ENCODE results near the gene NNMT. TPM values are rescaled to one million over a fixed set of nuclear protein-coding genes. Genes with fewer than 3 reads are reported as not detected.

Gene NNMT
- total and polyA plus RNA-seq, 3 experiments from 2014 or later: not detected

GRCh38 chr11:114259551-114259983 is 36.6 kb upstream of the NNMT start:
- no peaks in the 10 kb centered on the region for H3K4me1 ChIP-seq (ENCODE audit: insufficient read depth, low read length)

GRCh38 chr11:114260077-114260476 is 36.1 kb upstream of the NNMT start:
- H3K36me3 ChIP-seq (ENCODE audit: insufficient read depth, low read length): no peaks in the 10 kb centered on the region
- CTCF ChIA-PET: interaction anchor here (0.8 to 10.4 kb wide), 32 partner anchors 9 to 385 kb away, joined by 3 to 180 read pairs (median 6); partner anchors contain the start of genes USP28 and ZBTB16
- peak overlapping the region in 2 of 8 donors; percentile 40 to 51 for H3K27ac Mint-ChIP-seq

More at GRCh38 chr11:114259551-114259983, 36.6 kb upstream of the NNMT start:
- peak overlapping the region in 2 of 8 donors; percentile 40 to 51 for H3K27ac Mint-ChIP-seq
- no peak overlapping the region for H3K4me3 Mint-ChIP-seq
- ChIA-PET POLR2A (no interaction called here), CTCF (interaction anchor here (1.3 to 10.4 kb wide), 17 partner anchors 11 to 364 kb away, joined by 3 to 180 read pairs (median 14); no protein-coding TSS in a partner anchor)
- no peak overlapping the region for H3K27ac ChIP-seq (ENCODE audit: low read depth, low read length)
- peaks cover 0 to 4% of the 10 kb centered on the region in 2 donors for H3K27me3 Mint-ChIP-seq
- peaks cover 0 to 6% (median 4%) of the 10 kb centered on the region in 3 donors for H3K4me1 Mint-ChIP-seq
- no peaks in the 10 kb centered on the region for H3K36me3 Mint-ChIP-seq
- no peaks in the 10 kb centered on the region for H3K27me3 ChIP-seq (ENCODE audit: insufficient read depth, low read length, poor library complexity, severe bottlenecking)
- H3K9me3 Mint-ChIP-seq: no peaks in the 10 kb centered on the region
- H3K9me3 ChIP-seq (ENCODE audit: low read length): no peaks in the 10 kb centered on the region
- DNase-seq: no peak
- no peak overlapping the region for H3K4me3 ChIP-seq (ENCODE audit: low read length)
- no peaks in the 10 kb centered on the region for H3K36me3 ChIP-seq (ENCODE audit: insufficient read depth, low read length)

DNA sequence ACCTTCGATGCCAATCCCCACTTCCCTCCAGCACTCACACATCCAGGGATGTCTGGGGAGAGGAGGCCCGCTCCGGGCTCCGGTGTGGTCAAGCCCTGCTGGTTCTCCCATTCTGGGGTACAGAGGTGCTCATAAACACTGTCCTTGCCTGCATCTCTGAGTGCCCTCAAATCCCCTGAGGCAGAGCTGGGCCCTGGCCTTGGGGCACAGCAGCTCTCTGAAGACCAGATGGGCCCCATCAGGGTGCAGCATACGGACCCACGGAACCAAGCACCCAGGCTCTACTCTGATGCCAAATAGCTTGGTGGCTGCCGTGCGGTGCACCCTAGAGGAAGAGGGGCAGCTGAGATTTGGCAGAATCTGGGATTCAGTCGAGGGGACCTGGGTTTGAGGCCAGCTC is 35.7 kb upstream of the NNMT start:
- no peak overlapping the region for H3K27ac ChIP-seq (ENCODE audit: low read depth, low read length)
- H3K36me3 ChIP-seq (ENCODE audit: insufficient read depth, low read length): no peaks in the 10 kb centered on the region
- Mint-ChIP-seq H3K4me1 (peaks cover 0 to 6% (median 4%) of the 10 kb centered on the region in 3 donors), H3K9me3 (no peaks in the 10 kb centered on the region), H3K4me3 (no peak overlapping the region), H3K27me3 (peaks cover 0 to 4% of the 10 kb centered on the region in 2 donors), H3K36me3 (no peaks in the 10 kb centered on the region), H3K27ac (no peak overlapping the region)
- DNase-seq: no peak
- H3K9me3 ChIP-seq (ENCODE audit: low read length): no peaks in the 10 kb centered on the region
- H3K4me1 ChIP-seq (ENCODE audit: insufficient read depth, low read length): no peaks in the 10 kb centered on the region
- H3K4me3 ChIP-seq (ENCODE audit: low read length): no peak overlapping the region
- H3K27me3 ChIP-seq (ENCODE audit: insufficient read depth, low read length, poor library complexity, severe bottlenecking): no peaks in the 10 kb centered on the region
- POLR2A ChIA-PET: no interaction called here
- CTCF ChIA-PET: interaction anchor here (0.6 to 10.4 kb wide), 45 partner anchors 8 to 949 kb away, joined by 3 to 180 read pairs (median 6); partner anchors contain the start of genes USP28 and ZBTB16

More at GRCh38 chr11:114260077-114260476, 36.1 kb upstream of the NNMT start:
- Histone ChIP-seq H3K4me3 (ENCODE audit: low read length) (no peak overlapping the region), H3K27ac (ENCODE audit: low read depth, low read length) (no peak overlapping the region), H3K4me1 (ENCODE audit: insufficient read depth, low read length) (no peaks in the 10 kb centered on the region), H3K27me3 (ENCODE audit: insufficient read depth, low read length, poor library complexity, severe bottlenecking) (no peaks in the 10 kb centered on the region), H3K9me3 (ENCODE audit: low read length) (no peaks in the 10 kb centered on the region)
- Mint-ChIP-seq H3K4me1 (peaks cover 0 to 6% (median 4%) of the 10 kb centered on the region in 3 donors), H3K9me3 (no peaks in the 10 kb centered on the region), H3K27me3 (peaks cover 0 to 4% of the 10 kb centered on the region in 2 donors), H3K4me3 (no peak overlapping the region), H3K36me3 (no peaks in the 10 kb centered on the region)
- POLR2A ChIA-PET: no interaction called here
- no peak for DNase-seq

DNA sequence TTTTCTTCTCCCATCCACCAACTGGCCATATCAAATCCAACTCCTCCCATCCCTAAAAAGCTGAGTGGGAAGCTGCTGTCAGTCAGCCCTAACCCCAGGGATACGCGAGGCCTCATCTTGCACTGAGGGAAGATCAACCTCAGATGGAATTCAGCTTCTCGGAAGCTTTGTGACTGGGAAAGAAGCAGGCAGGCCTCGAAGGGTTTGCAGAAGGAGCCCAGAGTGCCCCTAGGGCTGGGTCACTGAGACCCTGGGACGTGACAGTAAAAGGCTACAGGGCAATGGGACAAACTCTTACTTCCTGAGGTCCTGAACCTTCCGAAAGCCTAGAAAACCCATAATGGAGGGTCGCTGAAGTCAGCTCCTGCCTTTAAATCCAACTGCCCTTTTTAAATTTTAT is 34.4 kb upstream of the NNMT start:
- Mint-ChIP-seq H3K9me3 (no peaks in the 10 kb centered on the region), H3K36me3 (no peaks in the 10 kb centered on the region), H3K4me3 (no peak overlapping the region), H3K27me3 (peaks cover 4% of the 10 kb centered on the region in 2 donors), H3K27ac (no peak overlapping the region), H3K4me1 (peaks cover 0 to 6% (median 4%) of the 10 kb centered on the region in 3 donors)
- CTCF ChIA-PET: interaction anchor here (0.9 to 10.4 kb wide), 38 partner anchors 8 to 457 kb away, joined by 3 to 180 read pairs (median 7); partner anchors contain the start of genes HTR3A and ZBTB16
- Histone ChIP-seq H3K4me1 (ENCODE audit: insufficient read depth, low read length) (no peaks in the 10 kb centered on the region), H3K27ac (ENCODE audit: low read depth, low read length) (no peak overlapping the region), H3K36me3 (ENCODE audit: insufficient read depth, low read length) (no peaks in the 10 kb centered on the region), H3K4me3 (ENCODE audit: low read length) (no peak overlapping the region), H3K27me3 (ENCODE audit: insufficient read depth, low read length, poor library complexity, severe bottlenecking) (no peaks in the 10 kb centered on the region), H3K9me3 (ENCODE audit: low read length) (no peaks in the 10 kb centered on the region)
- DNase-seq: no peak
- POLR2A ChIA-PET: no interaction called here

- Mint-ChIP-seq H3K27ac (no peak overlapping the region), H3K4me1 (peaks cover 0 to 6% (median 4%) of the 10 kb centered on the region in 3 donors), H3K4me3 (no peak overlapping the region), H3K9me3 (no peaks in the 10 kb centered on the region), H3K27me3 (peaks cover 4 to 6% of the 10 kb centered on the region in 2 donors), H3K36me3 (peaks cover 0 to 1% (median 0%) of the 10 kb centered on the region in 3 donors)
- Histone ChIP-seq H3K4me1 (ENCODE audit: insufficient read depth, low read length) (no peaks in the 10 kb centered on the region), H3K9me3 (ENCODE audit: low read length) (no peaks in the 10 kb centered on the region), H3K27ac (ENCODE audit: low read depth, low read length) (no peak overlapping the region), H3K36me3 (ENCODE audit: insufficient read depth, low read length) (no peaks in the 10 kb centered on the region), H3K4me3 (ENCODE audit: low read length) (no peak overlapping the region), H3K27me3 (ENCODE audit: insufficient read depth, low read length, poor library complexity, severe bottlenecking) (no peaks in the 10 kb centered on the region)
- ChIA-PET POLR2A (no interaction called here), CTCF (interaction anchor here (1.0 to 10.4 kb wide), 19 partner anchors 9 to 457 kb away, joined by 3 to 180 read pairs (median 6); partner anchors contain the start of gene ZBTB16)
- DNase-seq: peak in 3 of 5 donors; percentile 17 to 58 (median 21)
Observed at GRCh38 chr11:114262681-114263512, 33.3 kb upstream of the NNMT start.

DNA sequence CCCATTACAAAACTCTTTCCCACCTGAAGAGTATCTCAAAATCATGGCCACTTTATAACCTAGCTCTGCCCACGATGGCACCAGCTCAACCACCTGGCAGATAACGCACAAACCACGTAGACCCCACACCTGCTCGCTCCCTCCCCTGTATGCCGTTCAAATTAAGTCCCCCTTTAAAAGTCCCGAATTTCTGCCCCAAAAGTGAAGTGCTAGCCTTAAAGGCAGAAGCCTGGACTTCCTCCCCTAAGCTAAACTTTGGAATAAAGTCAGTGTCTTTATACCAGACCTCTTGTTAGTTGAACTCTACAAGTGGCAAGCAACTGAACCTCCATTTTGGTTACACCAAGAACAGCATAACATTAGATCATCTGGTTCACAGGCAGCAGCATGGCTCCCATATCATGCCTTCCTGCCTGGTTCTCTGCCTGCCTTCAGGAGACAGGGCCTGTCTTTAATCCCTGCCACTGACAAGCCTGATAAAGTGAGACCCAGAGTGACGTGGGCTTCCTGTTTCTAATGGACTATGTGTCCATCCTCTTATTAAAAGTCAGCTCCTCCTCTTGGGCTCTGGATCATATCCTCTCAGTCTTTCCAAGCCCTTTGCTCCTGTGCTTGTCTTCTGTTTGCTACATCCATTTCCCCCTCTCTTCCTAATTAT is 32.6 kb upstream of the NNMT start:
- POLR2A ChIA-PET: no interaction called here
- Mint-ChIP-seq H3K4me1 (peaks cover 0 to 5% (median 4%) of the 10 kb centered on the region in 3 donors), H3K36me3 (peaks cover 0 to 1% (median 0%) of the 10 kb centered on the region in 3 donors), H3K9me3 (no peaks in the 10 kb centered on the region), H3K4me3 (no peak overlapping the region), H3K27ac (no peak overlapping the region), H3K27me3 (peaks cover 4 to 6% of the 10 kb centered on the region in 2 donors)
- H3K27me3 ChIP-seq (ENCODE audit: insufficient read depth, low read length, poor library complexity, severe bottlenecking): no peaks in the 10 kb centered on the region
- no peaks in the 10 kb centered on the region for H3K36me3 ChIP-seq (ENCODE audit: insufficient read depth, low read length)
- CTCF ChIA-PET: interaction anchor here (1.3 to 10.4 kb wide), 13 partner anchors 16 to 457 kb away, joined by 3 to 180 read pairs (median 19); partner anchors contain the start of gene ZBTB16
- H3K4me3 ChIP-seq (ENCODE audit: low read length): no peak overlapping the region
- H3K27ac ChIP-seq (ENCODE audit: low read depth, low read length): no peak overlapping the region
- DNase-seq: no peak
- H3K9me3 ChIP-seq (ENCODE audit: low read length): no peaks in the 10 kb centered on the region
- no peaks in the 10 kb centered on the region for H3K4me1 ChIP-seq (ENCODE audit: insufficient read depth, low read length)

- no peaks in the 10 kb centered on the region for H3K9me3 Mint-ChIP-seq
- H3K4me1 Mint-ChIP-seq: no peaks in the 10 kb centered on the region
- Histone ChIP-seq H3K9me3 (ENCODE audit: low read length) (no peaks in the 10 kb centered on the region), H3K4me3 (ENCODE audit: low read length) (no peak overlapping the region), H3K36me3 (ENCODE audit: insufficient read depth, low read length) (no peaks in the 10 kb centered on the region), H3K27me3 (ENCODE audit: insufficient read depth, low read length, poor library complexity, severe bottlenecking) (no peaks in the 10 kb centered on the region), H3K27ac (ENCODE audit: low read depth, low read length) (no peak overlapping the region), H3K4me1 (ENCODE audit: insufficient read depth, low read length) (no peaks in the 10 kb centered on the region)
- no peak overlapping the region for H3K4me3 Mint-ChIP-seq
- no peak for DNase-seq
- H3K27ac Mint-ChIP-seq: no peak overlapping the region
- H3K36me3 Mint-ChIP-seq: peaks cover 0 to 1% (median 0%) of the 10 kb centered on the region in 3 donors
- POLR2A ChIA-PET: no interaction called here
- CTCF ChIA-PET: interaction anchor here (1.4 to 10.4 kb wide), 7 partner anchors 10 to 382 kb away, joined by 3 to 180 read pairs (median 45); no protein-coding TSS in a partner anchor
- peaks cover 6 to 9% of the 10 kb centered on the region in 2 donors for H3K27me3 Mint-ChIP-seq
Observed at GRCh38 chr11:114264381-114264780, 31.8 kb upstream of the NNMT start.

All from CD8-positive, alpha-beta memory T cell (primary cell).